CD4-positive, alpha-beta T cell treated with Interleukin-15 for 4 hours (primary cell): ENCODE data around the gene PTPRM.

Experiments
- DNase-seq: peaks from one replicate; pipeline ENCODE4 v3.0.0-alpha.2; 2020; ENCODE audit warnings: low spot score

Gene PTPRM

GRCh38 chr18:7566567-7567473, at the start of gene PTPRM:
Gene PTPRM, plus strand, starts transcription at chr18:7567316. Its CDS starts 503 bp downstream, at chr18:7567819.
- peak; percentile 26 for DNase-seq

DNA sequence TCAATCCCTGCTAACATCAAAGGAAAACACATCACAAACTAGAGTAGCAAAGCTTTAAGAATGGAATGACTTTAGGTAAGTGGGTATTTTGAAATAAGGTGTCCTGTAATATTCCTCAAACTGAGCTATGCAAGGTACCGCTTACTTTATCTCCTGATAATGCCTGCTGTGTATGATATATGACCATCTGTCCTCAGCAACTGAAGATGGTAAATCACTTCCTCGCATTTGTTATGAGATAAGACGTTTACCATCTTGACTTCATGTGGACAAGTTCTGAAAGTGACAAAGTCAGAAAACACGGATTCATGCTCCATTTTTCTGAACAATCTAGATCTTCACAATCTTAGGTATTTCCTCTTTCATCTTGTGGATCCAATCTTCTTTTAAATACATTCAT, 49.3 kb upstream of the PTPRM start:
- DNase-seq, result no peak

DNA sequence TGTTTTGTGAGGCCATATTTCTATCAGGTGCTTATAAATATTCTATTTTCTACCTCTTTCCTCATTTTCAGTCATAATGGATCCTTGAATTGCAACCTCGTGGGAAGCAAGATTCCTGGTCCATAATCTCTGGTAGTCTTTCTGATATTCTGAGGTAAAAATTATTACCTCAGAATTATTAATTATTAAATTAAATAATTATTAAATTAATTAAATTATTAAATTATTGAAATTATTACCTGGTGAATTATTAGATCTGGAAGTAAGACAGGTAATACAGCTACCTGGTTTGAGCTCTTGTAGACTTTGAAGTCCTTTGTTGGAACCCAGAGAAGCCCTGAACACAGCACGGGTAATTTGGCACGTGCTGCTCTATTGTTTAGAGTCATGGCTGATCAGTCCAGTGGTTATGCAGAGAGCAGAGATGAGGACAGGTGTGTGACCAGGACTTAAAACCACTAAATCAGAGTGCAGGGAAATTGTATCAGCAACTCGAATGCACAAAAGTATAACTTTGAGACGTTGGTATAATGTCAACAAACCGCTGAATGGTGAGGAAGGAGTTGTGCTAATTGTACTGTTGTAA, 46.8 kb upstream of the PTPRM start:
- no peak for DNase-seq

- no peak for DNase-seq
These were observed 45.8 kb upstream of the PTPRM start for GRCh38 chr18:7521226-7521856.

- no peak for DNase-seq
These were observed 43.3 kb upstream of the PTPRM start for GRCh38 chr18:7523772-7524171.

DNA sequence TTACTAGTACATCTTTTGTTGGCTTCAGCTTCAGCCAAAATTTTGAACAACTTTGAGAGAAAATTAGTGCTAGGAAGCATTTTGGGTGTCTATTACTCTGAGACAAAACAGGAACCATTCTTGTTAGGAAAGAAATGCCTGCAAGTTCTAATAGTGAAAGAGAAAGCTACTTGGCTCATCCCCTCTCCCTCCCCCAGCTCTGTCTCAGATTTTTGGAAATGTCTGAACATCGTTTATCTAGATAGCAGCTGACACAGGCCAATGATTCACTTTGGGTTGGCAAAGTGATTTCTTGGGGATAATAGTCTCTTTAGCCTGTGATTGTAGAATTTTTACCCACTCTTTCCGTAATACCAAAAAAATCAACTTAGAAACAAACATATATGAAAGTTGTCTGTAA, 42.3 kb upstream of the PTPRM start:
- no peak for DNase-seq

DNA sequence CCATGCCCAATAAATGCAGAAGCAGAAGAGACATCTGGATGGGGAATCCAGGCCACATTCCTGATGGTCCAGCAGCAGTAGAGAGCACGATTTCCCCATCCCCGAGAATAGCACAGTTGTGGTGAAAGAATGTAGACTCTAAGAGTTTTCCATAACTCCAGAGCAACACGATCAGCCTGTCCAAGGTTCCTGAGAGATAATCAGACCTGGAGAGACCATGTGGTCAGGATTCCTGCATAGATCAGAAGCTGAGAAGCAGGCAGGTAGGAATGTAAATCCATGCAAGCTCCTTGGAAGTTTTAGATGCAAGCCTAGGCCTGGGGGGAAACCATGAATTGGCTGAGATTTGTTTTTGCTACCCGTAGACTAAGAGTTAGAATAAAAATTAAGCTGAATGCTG, 34.2 kb upstream of the PTPRM start:
- no peak for DNase-seq

- DNase-seq, result no peak
These were observed 31.5 kb upstream of the PTPRM start for GRCh38 chr18:7535436-7536205.

DNA sequence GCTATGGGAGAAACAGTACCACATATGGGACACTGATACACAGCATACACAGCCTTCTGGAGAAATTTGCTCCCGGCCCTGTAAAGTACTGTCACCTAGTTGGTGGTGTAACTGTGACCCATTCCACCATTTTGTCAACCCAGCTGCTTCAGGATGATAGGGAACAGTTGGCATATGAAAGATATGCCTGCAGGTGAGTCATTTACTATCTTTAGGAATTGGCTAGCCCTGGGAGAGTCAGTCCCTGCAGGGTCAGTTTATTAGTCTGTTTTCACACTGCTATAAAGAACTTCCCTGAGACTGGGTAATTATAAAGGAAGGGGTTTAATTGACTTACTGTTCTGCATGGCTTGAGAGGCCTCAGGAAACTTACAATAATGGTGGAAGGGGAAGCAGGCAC, 30.0 kb upstream of the PTPRM start:
- no peak for DNase-seq

GRCh38 chr18:7541835-7542234, 25.3 kb upstream of the PTPRM start:
- DNase-seq, result no peak

GRCh38 chr18:7544686-7545085, 22.4 kb upstream of the PTPRM start:
- DNase-seq, result no peak

DNA sequence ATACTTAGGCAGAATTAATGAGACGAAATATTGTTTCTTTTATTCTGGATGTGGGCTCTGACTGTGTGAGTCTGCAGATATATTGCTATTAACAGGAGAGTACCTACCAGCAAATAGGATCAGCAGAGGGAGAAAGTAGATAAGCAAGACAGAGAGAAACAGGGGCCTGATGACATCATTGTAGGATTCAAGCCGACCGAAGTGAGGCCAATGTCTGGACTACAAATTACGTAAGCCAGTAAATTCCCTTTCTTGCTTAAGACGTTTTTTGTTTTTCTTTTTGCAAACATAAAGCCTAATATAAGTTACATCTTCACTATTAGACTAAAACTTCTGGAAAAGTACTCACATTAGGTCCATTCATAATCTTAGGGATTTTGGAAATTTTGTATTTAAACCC, 21.4 kb upstream of the PTPRM start:
- DNase-seq, result no peak

DNA sequence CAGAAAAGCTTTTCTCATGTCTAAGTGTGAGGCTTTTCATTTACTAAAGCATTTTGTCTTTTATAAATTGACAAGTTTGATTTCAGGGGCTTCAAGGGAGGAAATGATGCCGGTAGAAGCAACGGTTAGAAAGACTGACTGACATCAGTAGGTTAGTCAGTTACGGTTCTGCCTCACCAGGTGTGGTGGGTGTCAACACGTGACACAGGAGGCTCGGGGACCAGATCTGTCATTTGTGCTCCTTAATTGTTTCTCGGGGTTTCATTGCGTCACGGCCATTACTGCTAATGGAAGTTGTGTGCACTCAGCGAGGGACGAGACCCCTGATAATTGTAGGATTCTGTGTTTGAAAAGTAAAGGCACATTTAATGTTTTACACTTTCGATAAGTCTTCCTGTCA, 18.9 kb upstream of the PTPRM start:
- no peak for DNase-seq

GRCh38 chr18:7548721-7549120, 18.4 kb upstream of the PTPRM start:
- no peak for DNase-seq

DNA sequence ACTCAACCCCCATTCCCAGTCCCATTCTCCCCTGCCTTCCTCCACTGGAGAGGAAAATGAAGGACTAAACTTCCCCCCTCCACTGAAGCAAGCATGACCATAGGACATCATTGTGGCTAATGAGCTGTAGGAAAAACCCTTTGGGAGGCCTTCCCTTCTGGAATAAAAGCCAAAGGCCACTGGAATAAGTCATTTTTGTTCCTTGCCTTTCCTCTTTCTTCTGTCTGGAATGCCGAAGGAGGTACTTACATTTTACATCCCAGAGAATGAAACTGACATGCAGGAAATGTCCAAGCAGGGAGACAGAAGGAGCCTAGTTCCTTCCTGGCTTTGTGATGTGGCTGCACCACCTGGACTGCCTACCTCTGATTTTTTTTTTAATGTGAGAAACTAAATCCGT, 9.1 kb upstream of the PTPRM start:
- no peak for DNase-seq

DNA sequence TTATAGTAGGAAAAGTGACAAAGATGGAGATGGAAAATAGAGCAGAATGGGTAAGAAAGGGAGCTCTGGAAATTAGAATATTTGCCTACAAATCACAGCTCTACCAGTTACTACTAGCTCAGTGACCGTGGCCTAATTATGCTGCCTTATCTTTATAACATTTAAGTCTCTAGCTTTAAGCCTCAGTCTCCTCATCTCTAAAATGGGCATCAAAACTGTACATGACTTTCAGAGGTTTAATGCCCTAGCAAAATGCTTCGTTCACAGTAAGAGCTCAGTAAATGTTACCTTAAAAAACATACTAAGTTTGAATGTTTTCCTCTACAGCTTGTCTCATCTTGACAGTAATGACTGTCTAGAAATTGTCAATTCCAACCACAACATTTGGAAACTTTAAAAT, 8.3 kb upstream of the PTPRM start:
- no peak for DNase-seq

DNA sequence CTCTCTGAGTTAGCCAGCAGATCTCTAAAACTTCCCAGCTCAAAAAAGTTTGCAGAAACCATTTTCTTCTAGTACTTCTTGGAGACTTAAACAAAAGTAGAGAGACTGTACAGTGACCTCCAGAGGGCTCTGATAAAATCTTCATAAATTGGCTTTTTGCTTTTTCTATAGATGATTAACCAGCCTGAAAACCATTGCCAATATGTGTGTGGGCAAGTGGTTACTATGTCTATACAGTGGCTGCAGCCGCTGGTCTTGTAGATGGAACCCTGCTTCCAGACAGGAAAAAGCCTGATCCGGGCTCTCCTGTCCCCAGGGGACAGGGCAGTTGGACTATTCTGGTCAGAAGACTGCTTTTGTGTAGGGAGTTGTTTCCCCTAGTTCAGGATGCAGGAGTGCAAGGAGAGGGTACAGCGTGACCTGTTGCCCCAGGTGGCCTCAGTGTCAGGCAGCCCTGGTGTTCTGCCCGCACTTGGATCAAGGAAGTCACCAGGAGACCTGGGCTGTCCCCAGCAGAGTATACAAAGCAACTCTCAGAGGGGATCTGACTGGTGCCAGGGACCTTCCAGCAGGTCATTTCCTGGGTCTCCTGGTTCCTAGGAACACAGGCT, 7.3 kb upstream of the PTPRM start:
- DNase-seq, result no peak

GRCh38 chr18:7561909-7562460, 5.1 kb upstream of the PTPRM start:
- DNase-seq, result no peak

GRCh38 chr18:7562491-7562890, 4.6 kb upstream of the PTPRM start:
- DNase-seq, result no peak

GRCh38 chr18:7565677-7566076, 1.4 kb upstream of the PTPRM start:
- DNase-seq, result no peak

DNA sequence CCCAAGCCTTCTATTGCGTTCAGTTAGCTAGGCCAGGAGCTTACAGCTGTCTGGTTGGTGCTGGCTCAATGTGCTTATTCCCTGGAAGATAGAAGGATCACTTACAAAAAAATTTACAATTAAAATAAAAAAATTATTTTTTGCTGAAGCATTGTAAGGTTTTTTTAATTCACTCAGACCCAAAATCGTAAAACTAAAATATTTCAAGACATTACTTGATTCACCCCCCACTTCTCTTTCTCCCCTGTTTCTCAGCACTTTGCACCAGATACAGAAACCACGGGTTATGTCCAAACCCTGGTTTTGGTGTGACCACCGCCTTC, 911 bp upstream of the PTPRM start:
- no peak for DNase-seq
